RPMI7951 (cell line): Measurements from ENCODE around the gene MBD2. TPM values are rescaled to one million over a fixed set of nuclear protein-coding genes. Genes with fewer than 3 reads are reported as not detected.
"Not testable (repeated sequence)": the region's sequence is repeated elsewhere in the genome, so short reads cannot be mapped to it uniquely, and the experiment has no call there.

ENCODE experiments used
- DNase-seq: peaks from one replicate; pipeline ENCODE4 v3.0.0-alpha.2; 2012; ENCODE audit warnings: low read depth
- total RNA-seq: library from RNA; depleted of rRNA; stranded (reverse); fragments of >200 nt; shearing (Covaris generic); gene quantifications from 2 replicates; pipeline ENCODE4 v1.2.3, GENCODE V29; 2014

MBD2 gene
- total RNA-seq, 1 experiment from 2014 or later = 24.9 TPM

DNA sequence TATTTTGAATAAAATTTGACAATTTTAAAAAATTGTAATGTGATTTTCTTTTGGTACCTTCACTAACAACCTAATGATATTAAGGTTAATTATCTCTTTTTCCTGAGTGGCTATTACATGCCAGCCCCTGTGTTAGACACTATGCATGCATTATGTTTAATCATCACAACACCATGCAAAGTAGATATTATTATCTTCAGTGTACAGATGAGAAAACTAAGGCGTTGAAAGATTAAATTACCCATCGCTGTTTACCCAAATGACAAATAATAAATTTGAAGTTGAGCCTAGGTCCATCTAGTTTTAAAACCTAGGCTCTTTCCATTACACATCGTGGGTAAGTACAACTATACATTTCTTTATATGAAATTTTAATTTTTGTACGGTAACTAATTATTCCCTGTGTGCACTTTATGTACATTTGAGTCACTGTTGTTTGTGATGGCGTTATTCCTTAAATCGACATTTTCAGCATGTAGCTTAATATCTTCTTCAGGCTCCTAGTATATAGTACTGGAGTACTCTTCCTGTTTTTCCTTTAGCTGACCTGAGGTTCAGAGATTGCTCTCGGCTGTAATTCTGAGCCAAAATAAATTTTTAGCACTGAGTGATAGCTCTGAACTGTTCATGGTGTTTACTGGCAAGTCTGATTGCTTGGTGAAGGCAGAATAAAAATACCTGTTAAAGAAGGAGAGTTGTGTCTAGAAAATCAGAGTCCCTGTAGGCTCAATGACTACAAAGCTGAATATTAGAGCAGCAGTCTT is 13.9 kb upstream of the MBD2 start:
- no peak for DNase-seq

DNA sequence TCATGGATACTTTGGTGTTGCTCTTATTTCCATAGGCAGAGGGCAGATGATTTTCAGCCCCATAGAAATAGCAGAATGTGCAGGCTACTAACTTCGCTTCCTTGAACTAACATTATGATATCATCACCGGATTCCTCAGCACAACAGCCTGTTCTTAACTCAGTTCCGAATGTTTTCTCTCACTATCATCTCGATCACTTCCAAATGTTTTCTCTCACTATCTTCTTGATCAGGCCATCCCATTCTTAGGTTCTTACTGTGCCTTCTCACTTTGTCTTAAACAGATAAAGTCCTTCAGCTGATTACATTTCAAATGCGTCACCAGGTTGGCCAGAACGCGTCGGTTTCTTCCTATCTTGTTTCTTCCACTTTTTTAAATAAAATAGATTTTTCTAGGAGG is 11.4 kb upstream of the MBD2 start:
- DNase-seq = no peak

DNA sequence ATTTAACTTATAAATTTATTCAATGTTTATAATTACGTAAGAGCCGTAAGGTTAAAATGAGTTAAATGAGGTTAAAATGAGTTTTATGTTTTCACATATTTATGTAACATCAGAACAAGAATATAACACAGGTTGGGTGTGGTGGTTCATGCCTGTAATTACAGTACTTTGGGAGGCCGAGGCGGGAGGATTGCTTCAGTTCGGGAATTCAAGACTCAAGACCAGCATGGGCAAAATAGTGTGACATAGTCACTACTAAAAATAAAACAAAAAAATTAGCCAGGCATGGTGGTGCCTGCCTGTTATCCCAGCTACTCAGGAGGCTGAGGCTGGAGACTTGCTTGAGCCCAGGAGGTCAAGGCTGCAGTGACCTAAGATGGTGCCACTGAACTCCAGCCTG is 9.3 kb upstream of the MBD2 start:
- DNase-seq = no peak

DNA sequence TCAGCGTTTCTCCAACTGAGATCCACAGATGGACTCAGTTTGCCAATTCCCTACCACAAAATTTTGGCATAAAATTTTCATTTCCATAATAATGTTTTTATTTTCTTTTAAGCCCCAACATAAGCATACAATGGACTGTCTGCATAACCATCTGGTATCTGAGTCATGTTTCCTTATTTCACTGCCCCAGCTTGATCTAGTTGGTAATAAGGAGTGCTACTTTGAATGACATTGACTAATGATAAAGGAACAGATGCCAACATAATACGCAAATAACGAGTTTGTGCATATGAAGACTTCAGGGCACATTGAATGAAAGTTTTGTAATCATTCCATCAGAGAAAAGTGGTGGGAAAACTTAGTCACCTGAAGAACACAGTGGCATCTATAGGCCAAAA is 8.8 kb upstream of the MBD2 start:
- no peak for DNase-seq

DNA sequence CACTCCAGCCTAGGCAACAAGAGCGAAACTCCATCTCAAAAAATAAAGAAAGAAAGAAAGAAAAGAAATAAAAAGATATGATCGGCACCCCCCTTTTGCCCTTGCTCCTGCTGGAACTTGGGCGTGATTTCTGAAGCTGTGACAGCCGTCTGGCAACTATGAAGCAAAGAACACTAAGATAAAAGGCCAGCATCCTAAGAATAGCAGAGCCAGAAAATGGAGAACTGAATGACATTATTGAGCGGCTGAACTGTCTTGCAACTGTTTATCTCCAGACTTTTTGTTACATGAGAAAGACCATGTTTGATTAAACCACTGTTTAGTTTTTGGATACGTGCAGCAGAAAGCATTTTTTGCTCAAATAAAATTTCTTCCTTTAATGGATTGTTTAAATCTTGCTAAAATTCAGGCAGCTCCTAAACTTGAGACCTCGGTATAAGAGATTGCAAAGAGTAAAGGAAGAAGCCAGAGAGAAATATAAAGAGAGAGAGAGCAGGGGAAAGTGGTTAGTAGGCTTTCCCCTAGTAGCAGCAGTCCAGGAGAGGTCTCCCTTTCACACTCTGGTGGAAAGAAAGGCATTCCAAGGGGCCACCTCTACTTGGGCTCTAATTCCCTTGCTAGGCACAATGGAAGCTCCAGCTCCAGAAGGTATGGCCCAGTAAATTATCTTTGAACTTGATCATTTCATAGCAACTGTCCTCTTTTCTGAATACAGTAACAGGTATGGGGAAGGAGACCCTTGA is 8.2 kb upstream of the MBD2 start:
- no peak for DNase-seq

DNA sequence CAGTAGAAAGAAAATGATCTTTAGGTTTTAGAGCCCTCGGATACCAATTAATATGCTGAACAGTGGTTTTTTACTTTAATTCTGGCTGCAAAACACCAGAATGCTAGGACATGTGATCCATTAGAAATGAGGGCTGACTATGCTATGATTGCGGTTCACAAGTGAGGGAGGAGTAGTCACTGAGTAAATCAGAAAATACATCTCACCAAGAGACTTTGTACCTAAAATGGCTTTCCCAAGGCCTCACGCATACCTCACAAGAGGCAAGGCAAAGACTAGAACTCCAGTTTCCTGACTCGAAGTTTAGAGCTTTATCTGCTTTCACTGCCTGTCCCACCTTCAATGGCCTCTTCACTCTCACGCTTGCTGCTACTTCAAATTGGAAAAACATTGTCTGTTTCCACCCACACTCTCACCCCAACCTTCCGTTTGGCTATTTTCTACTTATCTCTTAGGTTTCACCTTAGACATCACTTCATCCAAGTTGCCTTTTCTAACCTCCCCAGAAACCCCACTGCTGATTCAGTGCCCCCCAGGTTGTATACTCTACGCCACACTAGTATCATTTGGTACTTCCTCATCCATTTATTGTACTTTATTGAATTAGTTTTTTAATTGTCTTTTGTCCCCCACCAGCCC is 5.1 kb upstream of the MBD2 start:
- no peak for DNase-seq

DNA sequence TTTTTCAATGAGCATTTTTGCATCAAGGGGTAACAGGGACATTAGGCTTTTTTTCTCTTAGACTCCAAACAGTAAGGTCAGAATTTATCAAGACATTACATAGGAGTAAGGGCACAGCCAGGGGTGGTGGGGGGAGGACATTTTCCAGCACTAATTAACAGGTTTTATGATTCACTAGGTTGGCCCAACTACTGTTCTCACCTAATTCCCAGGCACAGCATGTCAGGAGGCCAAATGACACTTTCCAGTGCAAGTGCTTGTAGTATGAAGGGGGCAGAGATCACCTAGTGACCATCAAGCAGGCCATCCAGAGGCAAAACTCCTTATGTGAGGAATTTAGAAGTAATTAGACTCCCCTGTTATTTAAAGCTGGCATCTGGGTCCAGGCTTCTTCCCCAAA is 3.9 kb upstream of the MBD2 start:
- DNase-seq = no peak

DNA sequence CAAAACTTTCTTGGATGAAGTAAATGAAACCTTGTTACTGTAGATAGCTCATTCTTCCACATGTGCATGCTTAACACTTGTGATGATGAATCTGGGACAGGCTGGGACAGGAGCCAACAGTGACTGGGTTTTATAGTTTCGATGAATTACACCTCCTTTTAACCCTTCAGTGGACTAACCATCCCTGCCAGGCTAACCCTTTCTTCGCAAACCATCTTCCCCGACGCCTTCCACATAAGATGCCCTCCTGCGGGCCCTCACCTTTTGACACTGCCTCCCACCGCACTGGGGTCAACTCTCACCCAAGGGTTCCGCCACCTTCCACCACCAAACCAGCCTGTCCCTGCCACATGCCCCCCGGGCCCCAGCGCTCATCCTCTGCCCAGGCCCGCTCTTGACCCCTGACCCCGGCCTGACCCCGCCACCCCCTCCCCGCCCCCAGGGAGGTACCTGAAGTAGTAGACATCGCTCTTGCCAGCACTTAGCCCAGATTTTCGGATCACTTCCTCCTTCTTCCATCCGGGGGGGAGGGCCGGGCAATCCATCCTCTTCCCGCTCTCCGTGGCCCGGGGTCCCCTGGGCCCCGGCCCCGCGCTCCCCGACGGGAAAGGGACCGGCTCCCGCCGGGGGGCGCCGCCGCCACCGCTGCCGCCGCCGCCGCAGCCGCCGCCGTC is 764 bp downstream of the MBD2 start:
- DNase-seq = peak; percentile 87

DNA sequence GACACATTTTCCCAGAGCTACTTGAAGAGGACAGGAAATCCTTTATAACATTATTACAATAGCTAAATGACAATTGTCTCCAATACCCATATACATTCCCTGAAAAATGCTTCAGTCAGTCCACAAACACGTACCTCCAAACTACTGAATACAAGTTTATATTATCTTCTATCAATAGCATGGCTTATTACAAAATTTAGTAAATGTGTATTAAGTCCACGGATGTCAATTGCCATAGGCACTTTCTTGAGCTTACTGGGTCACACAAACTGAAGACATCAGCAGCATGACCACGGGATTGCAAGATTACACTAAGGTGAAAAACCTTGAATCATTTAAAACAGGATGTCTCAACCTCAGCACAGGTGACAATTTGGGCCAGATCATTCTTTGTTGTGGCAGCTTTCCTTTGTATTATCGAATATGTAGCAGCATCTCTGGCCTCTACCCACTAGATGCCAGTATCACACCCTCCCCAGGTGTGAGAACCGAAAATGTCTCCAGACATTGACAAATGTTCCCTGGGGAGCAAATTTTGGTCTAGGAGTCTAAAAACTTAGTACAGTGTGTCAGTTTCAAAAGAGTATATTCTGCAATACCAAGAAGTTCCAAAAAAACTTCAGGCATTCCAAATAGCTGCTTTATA is 1.4 kb downstream of the MBD2 start:
- no peak for DNase-seq

DNA sequence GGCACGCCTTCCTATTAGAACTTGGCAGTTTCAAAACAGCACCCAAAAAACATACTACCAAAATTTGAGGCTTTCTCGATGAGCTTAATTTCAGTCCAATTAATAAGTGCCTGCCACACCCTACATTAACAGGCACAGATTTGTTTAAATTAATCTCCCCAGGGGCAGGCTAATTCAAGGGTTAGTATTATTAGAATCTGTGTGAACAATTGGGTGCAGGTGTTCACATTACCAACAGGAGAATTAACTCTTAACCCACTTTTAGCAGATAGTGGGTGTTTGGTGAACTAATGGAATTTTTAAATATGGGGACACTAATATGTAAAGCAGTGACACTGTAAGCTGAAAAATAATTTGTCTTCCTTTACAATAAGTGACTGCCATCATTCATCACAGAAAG is 4.1 kb downstream of the MBD2 start:
- DNase-seq = no peak

DNA sequence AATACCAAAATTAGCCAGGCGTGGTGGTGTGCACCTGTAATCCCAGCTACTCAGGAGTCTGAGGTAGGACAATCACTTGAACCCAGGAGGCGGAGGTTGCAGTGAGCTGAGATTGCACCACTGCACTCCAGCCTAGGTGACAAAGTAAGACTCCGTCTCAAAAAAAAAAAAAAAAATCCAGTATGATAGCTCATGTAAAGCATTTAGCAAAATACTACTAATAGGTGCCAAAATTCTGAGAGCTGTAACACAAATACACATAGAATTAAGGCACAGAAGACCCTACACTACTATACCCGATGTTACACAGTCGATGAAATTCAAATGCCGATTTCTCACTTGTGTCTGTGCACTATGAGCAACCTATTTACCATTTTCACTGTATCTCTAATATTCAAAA is 5.7 kb downstream of the MBD2 start:
- not testable (repeated sequence) for DNase-seq

DNA sequence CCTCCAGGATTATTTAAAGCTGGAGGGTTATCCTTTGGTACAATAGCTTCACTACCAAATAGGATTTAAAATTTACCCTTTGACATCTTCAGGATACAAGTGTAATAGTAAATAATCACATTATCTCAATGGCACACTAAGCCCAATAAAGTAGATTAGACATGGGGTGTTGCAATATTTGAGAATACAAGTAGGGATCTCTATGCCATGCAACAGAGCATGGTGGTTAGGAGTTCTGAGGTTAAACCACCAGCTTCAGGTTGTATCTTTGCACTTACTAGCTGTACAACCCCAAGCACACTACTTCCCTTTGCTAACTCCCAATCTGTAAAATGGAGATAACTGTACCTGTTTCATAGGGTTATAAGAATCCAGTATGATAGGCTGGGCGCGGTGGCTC is 6.2 kb downstream of the MBD2 start:
- DNase-seq = no peak

DNA sequence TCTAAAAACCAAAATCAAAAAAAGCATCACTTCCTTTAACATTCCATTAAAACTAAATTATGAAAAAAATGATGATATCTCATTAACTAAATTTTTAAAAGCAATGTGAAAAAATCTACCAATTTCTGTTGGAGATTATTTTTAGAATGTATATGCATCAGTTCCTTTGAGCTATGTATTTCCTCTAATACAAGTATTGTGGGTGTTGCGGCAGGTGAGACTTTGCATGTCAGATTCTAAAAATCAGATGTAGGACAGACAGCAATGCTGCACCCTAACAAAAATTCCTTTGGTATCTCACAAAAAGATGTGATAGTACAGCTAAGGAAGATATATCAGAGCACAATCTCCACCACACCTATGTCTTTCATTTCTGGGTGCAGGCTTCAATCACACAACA is 6.8 kb downstream of the MBD2 start:
- no peak for DNase-seq

DNA sequence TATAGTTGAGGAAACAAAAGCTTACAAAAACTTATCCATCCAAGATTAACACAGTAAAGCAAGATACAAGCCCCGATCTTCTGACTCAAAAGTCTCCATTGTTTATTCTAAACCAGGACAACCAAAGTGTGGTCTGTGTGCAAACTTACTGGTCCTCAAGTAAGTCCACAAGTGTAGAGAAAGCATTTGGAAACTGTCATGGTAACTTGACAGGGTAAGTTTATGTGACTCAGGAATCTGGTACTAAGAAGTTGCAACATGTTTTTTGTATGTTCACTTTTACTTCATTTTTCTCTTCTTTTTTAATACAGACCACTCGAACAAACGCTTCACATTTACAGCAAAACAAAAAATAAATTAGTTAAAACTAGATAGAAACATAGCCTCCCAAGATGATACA is 9.4 kb downstream of the MBD2 start:
- no peak for DNase-seq

DNA sequence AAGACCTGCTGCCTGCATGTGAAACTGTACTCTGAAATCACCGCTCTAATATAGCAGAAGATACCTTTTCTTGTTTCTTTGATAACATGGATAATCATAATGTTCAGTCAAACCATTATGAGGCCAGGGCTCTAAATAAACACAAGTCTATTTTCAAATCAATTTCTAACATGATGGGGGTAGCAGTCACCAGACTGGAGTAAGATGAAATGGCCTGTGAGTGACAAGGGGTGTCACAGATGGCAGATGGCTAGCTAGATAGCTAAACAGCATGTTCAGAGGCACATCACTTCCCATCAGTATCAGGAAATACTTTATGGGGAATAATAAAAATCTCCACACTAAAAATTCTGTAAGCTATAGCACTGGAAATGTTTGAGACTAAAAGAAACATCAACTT is 14.0 kb downstream of the MBD2 start:
- no peak for DNase-seq

DNA sequence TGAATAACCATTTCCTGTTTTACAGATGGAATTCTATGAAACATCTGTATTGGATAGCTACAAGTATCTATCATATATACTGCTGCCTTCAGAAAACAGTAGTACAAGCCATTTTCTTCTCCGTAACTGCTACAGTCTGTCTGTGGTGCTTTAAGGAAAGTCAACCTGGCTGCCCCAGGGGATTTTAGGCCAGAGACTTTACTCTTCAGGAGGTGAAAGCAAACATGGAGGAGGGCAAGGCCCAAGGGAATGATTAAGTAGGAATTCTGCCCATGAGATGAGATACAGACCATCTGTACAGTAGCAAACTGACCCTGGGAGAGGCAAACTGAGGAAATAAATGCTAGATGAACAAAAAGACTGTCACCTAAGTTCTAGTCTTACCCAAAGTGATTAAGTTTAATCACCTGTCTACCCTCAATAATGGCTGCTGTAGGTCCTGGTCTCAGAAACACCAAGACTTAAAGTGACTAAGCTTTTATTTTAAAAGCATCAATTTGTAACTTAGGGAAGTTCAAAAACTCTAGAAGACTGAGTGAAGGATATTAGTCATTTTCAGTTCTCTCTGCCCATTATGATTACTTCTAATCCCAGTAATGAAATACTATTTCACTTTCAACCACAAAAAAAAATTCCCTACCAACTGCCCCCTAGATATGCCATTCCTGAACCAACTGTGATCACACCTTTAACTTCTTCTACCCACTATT is 14.8 kb downstream of the MBD2 start:
- DNase-seq = no peak

DNA sequence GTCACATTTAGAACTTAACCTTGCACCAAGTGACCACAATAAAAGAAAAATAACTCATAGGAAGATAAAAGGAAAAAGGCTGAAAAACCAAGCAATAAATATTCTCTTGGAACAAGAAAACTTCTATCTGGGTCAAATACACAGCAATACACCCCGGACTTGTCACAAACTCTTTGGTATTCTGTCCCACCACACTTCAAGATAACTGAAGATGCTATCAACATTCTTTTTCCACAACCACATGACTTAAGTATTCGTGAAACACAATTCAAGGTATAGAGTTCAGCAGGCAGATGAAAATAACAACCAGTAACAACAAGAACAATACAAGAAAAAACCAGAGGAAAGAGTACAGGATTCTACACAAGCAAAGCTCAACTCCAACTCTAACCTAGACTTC is 18.0 kb downstream of the MBD2 start:
- DNase-seq = no peak

DNA sequence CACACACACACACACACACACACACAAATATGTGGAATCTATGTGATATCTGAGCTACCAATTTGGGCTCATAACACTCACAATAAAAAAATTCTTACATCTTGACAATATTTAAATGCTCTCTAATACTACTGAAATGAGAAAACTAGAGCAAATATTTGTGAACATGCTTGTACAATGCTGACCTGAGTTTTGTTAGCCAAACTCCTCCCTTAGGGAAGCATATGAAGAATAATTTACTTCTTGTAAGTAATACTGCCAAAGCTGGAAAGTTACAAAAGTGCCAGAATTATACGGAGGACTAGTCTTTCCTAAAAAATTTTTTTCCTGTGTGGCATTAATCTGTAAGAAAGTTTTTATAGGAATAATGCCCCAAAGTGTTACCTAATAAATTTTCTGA is 18.5 kb downstream of the MBD2 start:
- no peak for DNase-seq

DNA sequence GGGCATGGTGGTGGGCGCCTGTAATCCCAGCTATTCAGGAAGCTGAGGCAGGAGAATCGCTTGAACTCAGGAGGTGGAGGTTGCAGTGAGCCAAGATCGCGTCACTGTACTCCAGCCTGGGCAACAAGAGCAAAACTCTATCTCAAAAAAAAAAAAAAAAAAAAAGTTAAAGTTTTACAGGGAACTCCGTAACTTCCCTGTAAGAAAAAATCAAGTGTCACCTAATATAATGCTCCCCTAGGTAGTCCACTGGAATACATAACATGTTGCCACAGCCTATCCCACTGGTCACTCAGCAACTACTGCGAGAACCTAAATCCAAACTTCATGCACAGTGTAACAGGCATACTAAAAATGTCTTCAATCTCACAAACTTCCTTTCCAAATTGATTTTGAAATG is 19.0 kb downstream of the MBD2 start:
- not testable (repeated sequence) for DNase-seq

DNA sequence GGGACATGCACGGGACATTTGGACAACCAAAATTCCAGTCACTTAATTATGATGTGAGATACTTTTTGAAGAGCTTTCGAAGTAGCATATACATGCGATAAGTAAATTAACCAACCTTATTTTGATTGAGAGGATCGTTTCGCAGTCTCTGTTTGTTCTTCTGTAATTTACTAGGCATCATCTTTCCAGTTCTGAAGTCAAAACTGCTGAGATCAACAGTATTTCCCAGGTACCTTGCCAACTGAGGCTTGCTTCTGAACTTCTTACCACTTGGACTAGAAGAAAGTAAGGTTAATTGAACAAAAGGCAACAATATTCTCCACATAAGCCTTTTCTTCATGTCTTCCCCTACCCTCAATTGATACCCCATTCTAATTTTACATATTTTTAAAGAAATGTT is 19.6 kb downstream of the MBD2 start:
- DNase-seq = no peak

DNA sequence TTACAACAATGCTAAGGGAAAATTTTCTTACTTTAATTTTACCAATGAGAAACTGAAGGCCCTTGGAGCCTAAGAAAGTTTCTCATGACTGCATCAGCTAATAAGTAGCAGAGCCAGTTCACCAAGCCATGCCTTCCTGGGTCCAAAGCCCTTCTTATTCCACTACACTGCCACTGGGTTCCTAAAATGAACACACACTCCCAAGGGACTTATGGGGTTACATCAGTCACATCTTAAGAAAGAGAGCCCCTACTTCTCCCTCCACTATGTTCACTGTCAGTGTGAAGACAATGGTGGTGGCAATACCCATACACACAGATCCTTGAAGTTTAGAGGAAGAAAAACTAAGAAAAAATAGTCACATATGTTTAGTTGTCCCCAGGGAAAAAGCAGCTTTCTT is 20.6 kb downstream of the MBD2 start:
- no peak for DNase-seq
